GM21367 (cell line): ENCODE measurements around the gene MALRD1.
"Not testable (repeated sequence)": the region's sequence is repeated elsewhere in the genome, so short reads cannot be mapped to it uniquely, and the experiment has no call there.

Source experiments
- ATAC-seq: cut with Tn5 transposase; IDR thresholded peaks from one replicate; pipeline ENCODE4 v1.9.1; 2021; ENCODE audit not compliant: unreplicated experiment

MALRD1 gene

GRCh38 chr10:19701427-19702052 lies 652.9 kb downstream of the MALRD1 start:
- ATAC-seq, result no peak

- ATAC-seq, result no peak
Measured at GRCh38 chr10:19702215-19702614, 653.6 kb downstream of the MALRD1 start.

GRCh38 chr10:19704544-19704943 lies 655.9 kb downstream of the MALRD1 start:
- no peak for ATAC-seq

GRCh38 chr10:19705250-19705649 lies 656.6 kb downstream of the MALRD1 start:
- ATAC-seq, result no peak

- ATAC-seq, result no peak
Measured at GRCh38 chr10:19706904-19707303, 658.3 kb downstream of the MALRD1 start.

- no peak for ATAC-seq
Measured at GRCh38 chr10:19707376-19707775, 658.8 kb downstream of the MALRD1 start.

- ATAC-seq, result no peak
Measured at GRCh38 chr10:19708031-19708430, 659.4 kb downstream of the MALRD1 start.

GRCh38 chr10:19710600-19710999 lies 662.0 kb downstream of the MALRD1 start:
- ATAC-seq, result no peak

- ATAC-seq, result no peak
Measured at GRCh38 chr10:19713159-19713558, 664.6 kb downstream of the MALRD1 start.

- ATAC-seq, result no peak
Measured at GRCh38 chr10:19713800-19714525, 665.4 kb downstream of the MALRD1 start.

GRCh38 chr10:19719284-19719683 lies 670.7 kb downstream of the MALRD1 start:
- ATAC-seq, result no peak

- ATAC-seq, result no peak
Measured at GRCh38 chr10:19724287-19724686, 675.7 kb downstream of the MALRD1 start.

- ATAC-seq, result no peak
Measured at GRCh38 chr10:19728376-19728775, 679.8 kb downstream of the MALRD1 start.

- ATAC-seq, result no peak
Measured at GRCh38 chr10:19728964-19729363, 680.4 kb downstream of the MALRD1 start.

GRCh38 chr10:19730167-19730906 lies 681.7 kb downstream of the MALRD1 start:
- ATAC-seq, result no peak

- no peak for ATAC-seq
Measured at GRCh38 chr10:19730907-19731217, 682.3 kb downstream of the MALRD1 start.

- ATAC-seq, result no peak
Measured at GRCh38 chr10:19731560-19731959, 683.0 kb downstream of the MALRD1 start.

GRCh38 chr10:19738440-19738839 lies 689.8 kb downstream of the MALRD1 start:
- no peak for ATAC-seq

GRCh38 chr10:19739232-19739631 lies 690.6 kb downstream of the MALRD1 start:
- not testable (repeated sequence) for ATAC-seq

GRCh38 chr10:19742144-19742543 lies 693.5 kb downstream of the MALRD1 start:
- ATAC-seq, result not testable (repeated sequence)

GRCh38 chr10:19745672-19746071 lies 697.1 kb downstream of the MALRD1 start:
- no peak for ATAC-seq

- ATAC-seq, result no peak
Measured at GRCh38 chr10:19749185-19749729, 700.7 kb downstream of the MALRD1 start.
